ENCODE measurements around the gene ALK.
A peak's percentile ranks its signal among the peaks of the same experiment; 100 is the strongest.

ALK gene

DNA sequence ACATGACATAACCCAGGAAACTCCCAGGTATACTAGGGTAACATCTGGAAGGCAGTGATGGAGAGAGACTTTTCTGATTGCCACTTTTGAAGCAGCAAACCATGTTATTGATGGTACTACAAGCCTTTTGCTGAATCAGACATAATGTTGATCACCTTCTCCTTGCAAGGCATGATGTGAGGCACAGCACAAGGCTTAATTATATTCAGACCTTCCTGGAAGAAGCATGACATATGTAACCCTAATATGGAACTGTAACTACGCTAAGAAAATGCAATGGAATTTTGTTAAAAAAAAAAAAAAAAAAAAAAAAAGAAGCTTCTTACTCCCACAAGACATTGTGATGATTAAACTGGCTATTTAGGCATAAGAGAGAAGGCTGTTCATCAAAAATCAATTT, 145.4 kb downstream of the ALK start:
- no peak for DNase-seq (ENCODE audit: low read depth)
- H3K4me3 ChIP-seq (ENCODE audit: control insufficient read depth, low read depth, low read length): no peak overlapping the region
- TF ChIP-seq, protein P1, sequence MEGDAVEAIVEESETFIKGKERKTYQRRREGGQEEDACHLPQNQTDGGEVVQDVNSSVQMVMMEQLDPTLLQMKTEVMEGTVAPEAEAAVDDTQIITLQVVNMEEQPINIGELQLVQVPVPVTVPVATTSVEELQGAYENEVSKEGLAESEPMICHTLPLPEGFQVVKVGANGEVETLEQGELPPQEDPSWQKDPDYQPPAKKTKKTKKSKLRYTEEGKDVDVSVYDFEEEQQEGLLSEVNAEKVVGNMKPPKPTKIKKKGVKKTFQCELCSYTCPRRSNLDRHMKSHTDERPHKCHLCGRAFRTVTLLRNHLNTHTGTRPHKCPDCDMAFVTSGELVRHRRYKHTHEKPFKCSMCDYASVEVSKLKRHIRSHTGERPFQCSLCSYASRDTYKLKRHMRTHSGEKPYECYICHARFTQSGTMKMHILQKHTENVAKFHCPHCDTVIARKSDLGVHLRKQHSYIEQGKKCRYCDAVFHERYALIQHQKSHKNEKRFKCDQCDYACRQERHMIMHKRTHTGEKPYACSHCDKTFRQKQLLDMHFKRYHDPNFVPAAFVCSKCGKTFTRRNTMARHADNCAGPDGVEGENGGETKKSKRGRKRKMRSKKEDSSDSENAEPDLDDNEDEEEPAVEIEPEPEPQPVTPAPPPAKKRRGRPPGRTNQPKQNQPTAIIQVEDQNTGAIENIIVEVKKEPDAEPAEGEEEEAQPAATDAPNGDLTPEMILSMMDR (conservative IDR thresholded peaks at IDR 0.05; ENCODE audit: control insufficient read depth, insufficient read depth, low read depth, low read length): no peak

DNA sequence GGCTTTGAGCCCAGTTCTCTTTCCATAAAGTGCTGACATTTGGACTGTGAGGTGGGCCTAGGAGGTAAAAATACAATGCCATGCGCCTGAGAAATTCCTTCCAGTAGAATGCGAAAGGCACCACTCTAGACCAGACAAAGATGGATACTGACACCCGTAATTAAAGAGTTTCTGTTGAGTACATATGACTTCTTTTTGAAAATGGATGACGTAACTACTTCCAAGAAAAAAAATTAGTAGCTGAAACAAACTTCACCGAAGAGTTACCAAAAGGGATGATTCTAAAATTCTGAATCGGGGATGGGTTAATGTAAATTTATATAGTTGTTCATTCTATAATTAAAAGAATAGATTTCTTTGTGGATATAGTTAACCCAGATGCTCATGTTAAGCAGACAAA, 146.8 kb downstream of the ALK start:
- H3K4me3 ChIP-seq (ENCODE audit: control insufficient read depth, low read depth, low read length): no peak overlapping the region
- TF ChIP-seq, protein P1 (conservative IDR thresholded peaks at IDR 0.05; ENCODE audit: control insufficient read depth, insufficient read depth, low read depth, low read length): no peak
- DNase-seq (ENCODE audit: low read depth): no peak

DNA sequence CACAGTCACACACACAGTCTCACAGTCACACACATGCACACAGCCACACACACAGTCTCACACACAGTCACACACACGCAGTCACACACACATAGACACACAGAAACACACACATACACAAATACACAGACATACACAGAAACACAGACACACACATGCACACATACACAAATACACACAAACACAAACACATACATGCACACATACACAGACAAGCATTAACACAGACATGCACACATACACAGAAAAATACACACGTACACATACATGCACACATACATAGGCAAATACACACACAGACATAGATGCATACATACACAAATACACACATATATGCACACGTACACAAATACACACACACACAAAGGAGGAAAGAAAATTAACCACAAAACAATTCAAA, 150.5 kb downstream of the ALK start:
- H3K4me3 ChIP-seq (ENCODE audit: control insufficient read depth, low read depth, low read length): no peak overlapping the region
- TF ChIP-seq, protein P1 (conservative IDR thresholded peaks at IDR 0.05; ENCODE audit: control insufficient read depth, insufficient read depth, low read depth, low read length): no peak
- no peak for DNase-seq (ENCODE audit: low read depth)

DNA sequence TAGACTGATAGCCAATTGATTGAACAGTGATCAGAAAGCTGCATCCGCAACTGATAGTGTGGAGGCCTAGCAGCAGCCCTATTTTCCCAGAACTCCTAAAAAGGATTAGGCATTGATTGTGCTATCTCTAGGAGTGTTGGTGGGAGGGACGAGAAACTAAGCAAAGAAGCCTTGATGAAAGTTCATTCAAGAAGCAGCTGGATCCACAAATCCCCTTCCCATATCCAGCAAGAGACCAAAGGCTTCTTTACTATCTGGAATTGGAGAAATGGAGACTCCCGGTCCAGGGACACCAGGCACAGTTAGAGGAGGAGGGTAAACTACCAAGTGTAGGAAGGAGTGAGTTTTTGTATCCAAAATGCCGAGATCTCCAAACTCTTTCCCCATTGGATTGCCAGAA, 151.5 kb downstream of the ALK start:
- H3K4me3 ChIP-seq (ENCODE audit: control insufficient read depth, low read depth, low read length): no peak overlapping the region
- no peak for DNase-seq (ENCODE audit: low read depth)
- TF ChIP-seq, protein P1 (conservative IDR thresholded peaks at IDR 0.05; ENCODE audit: control insufficient read depth, insufficient read depth, low read depth, low read length): no peak

DNA sequence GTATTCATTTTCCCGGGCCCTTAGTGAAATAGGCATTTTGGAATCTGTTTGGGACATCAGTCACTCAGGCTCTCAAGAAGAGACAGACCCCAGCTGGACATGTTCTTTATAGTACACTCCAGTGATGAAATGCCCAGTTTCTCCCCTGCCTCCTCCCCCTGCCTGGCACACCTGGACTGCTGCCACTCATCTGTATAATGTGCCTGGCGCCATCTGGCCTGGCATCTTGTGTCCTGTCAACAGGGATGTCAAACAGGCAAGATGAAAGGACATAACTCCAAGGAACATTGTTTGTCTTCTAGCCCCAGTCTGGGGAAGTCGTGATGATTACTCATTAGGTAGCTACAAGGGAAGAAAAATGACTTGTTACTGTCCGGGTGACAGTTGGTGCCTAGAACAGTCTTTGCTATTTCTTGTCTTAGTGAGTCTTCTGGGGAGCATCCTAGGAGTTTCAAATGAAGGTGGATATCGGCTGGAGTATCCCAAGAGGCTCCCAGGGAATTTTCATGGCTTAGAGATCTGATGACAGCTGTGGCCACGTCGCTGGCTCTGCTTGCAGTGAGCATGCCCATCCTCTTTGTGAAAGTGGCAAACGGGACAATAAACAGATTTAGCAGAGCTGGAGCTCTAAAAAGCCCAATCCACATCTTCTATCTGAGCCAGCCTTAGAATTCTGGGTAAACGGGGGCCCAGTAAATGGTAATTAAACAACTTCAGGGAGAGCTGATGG, 153.6 kb downstream of the ALK start:
- no peak for DNase-seq (ENCODE audit: low read depth)
- no peak overlapping the region for H3K4me3 ChIP-seq (ENCODE audit: control insufficient read depth, low read depth, low read length)
- TF ChIP-seq, protein P1 (conservative IDR thresholded peaks at IDR 0.05; ENCODE audit: control insufficient read depth, insufficient read depth, low read depth, low read length): no peak

DNA sequence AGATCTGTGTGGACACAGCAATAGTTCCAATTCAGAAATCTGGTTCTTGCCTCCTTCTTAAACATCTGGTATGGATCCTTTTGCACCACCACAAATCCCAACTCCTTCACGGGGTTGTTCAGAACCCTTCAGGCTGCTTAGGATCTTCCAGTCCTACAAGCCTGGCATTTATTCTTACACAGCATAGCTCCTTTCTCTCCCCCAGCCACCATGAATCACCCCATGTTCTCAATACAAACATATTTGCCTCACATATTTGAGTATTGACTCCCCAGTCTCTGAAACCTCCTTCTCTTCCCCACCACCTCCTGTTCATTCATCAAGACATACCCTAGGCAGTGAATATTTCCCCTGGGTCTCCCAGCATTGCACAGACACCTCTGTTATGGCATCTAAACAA, 155.2 kb downstream of the ALK start:
- peak; percentile 78 for DNase-seq (ENCODE audit: low read depth)
- TF ChIP-seq, protein P1 (conservative IDR thresholded peaks at IDR 0.05; ENCODE audit: control insufficient read depth, insufficient read depth, low read depth, low read length): no peak
- no peak overlapping the region for H3K4me3 ChIP-seq (ENCODE audit: control insufficient read depth, low read depth, low read length)
